Aorta (tissue), 5 donors: ENCODE measurements around the gene SLC35A1. TPM values are rescaled to one million over a fixed set of nuclear protein-coding genes. Genes with fewer than 3 reads are reported as not detected.

Experiments used
- ATAC-seq: fragments of 200-7000 bp; cut with Tn5 transposase; one replicate; pipeline ENCODE4 v1.9.1; 2022; ENCODE audit warnings: moderate library complexity; ENCODE audit not compliant: low FRiP score
- DNase-seq, 2 donors: peaks; one replicate each; pipeline ENCODE4 v3.0.0-alpha.2; 2020
- H3K27ac ChIP-seq, 2 donors: one replicate each; pipeline ENCODE4 v1.5.1; 2013; ENCODE audit warnings: low read length in 2 of 2, mild to moderate bottlenecking in 2 of 2, moderate library complexity in 2 of 2, control low read depth in 1 of 2, inconsistent platforms in 1 of 2, low read depth in 1 of 2
- H3K27me3 ChIP-seq, 2 donors: one replicate each; pipeline ENCODE4 v1.6.1; 2013; ENCODE audit warnings: control low read depth in 1 of 2, low read length in 1 of 2, mild to moderate bottlenecking in 1 of 2, moderate library complexity in 1 of 2; ENCODE audit not compliant: insufficient read depth in 2 of 2, control insufficient read depth in 1 of 2
- H3K36me3 ChIP-seq, 2 donors: one replicate each; pipeline ENCODE4 v1.6.1; 2013; ENCODE audit warnings: control low read depth in 1 of 2, low read length in 1 of 2, mild to moderate bottlenecking in 1 of 2; ENCODE audit not compliant: insufficient read depth in 2 of 2, control insufficient read depth in 1 of 2
- H3K4me1 ChIP-seq, 2 donors: one replicate each; pipeline ENCODE4 v1.6.1; 2013; ENCODE audit warnings: low read length in 2 of 2, control low read depth in 1 of 2, mild to moderate bottlenecking in 1 of 2, moderate library complexity in 1 of 2; ENCODE audit not compliant: insufficient read depth in 2 of 2, control insufficient read depth in 1 of 2
- H3K4me3 ChIP-seq, 2 donors: one replicate each; pipeline ENCODE4 v1.5.1; 2013; ENCODE audit warnings: low read length in 2 of 2, control low read depth in 1 of 2, mild to moderate bottlenecking in 1 of 2
- H3K9me3 ChIP-seq: one replicate; pipeline ENCODE4 v1.6.1; 2013; ENCODE audit warnings: mild to moderate bottlenecking, low read length; ENCODE audit not compliant: control insufficient read depth
- WGBS, 2 donors: extraction: QIAGEN DNeasy Blood & Tissue Kit; methylation state at CpG; one replicate each; pipeline ENCODE4 v1.1.7; 2013; 5-methylcytosine and 5-hydroxymethylcytosine counted together
- intact Hi-C, 2 donors: fragments of 100-400 bp; cut with DNase I; formaldehyde crosslinking; loops; one replicate each; pipeline versions ENCODE4 v1.14.2 to v1.15.0; 2022
- polyA plus RNA-seq, 2 donors: library from polyadenylated mRNA; stranded (reverse); fragments of 200-250 nt; gene quantifications; one replicate each; pipeline ENCODE4 v1.2.3, GENCODE V29; 2013
- total RNA-seq, 2 donors: library from RNA; stranded (reverse); fragmentation: NEBNext Ultra II Directional; extraction: Animal tissue kit (Norgen Biotek cat#: 25700); gene quantifications; one replicate each; pipeline ENCODE4 v1.2.1, GENCODE V29; 2021
- donor health status: healthy with polysubstance abuse.
- donor health status: Bipolar disorder and iron deficiency.
- donor health status: DM: no; HTN: no; CAD: no.
- donor health status: DM: no; HTN: no; CAD: no.
- donor health status: DM: yes; HTN: yes; CAD: no.

Gene SLC35A1
- total and polyA plus RNA-seq, 4 donors, result 13.3 to 24.1 (median 17.5) TPM

DNA sequence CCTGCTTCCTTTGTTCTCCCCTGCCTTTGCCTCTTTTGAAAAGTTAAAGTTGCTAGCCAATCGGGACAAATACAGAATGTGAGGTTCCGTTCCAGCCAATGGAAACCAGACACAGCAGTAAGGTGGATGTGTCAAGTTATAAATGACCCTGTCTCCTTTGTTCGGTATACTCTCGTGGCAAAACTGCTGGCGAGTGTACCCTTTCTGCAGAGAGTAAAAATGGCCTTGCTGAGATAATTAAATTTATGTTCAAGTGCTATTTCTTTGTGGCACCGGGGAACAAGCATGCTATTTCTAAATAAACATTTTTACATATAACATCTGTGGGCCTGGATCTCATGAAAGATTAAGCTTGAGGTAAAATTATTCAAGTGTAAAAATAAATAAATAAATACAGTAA is 66.8 kb downstream of the SLC35A1 start:
- no peaks in the 10 kb centered on the region for H3K27me3 ChIP-seq
- peaks cover 4 to 5% of the 10 kb centered on the region in 2 donors for H3K36me3 ChIP-seq
- no peaks in the 10 kb centered on the region for H3K4me1 ChIP-seq
- ATAC-seq (no peak), DNase-seq (no peak)
- intact Hi-C loops, result no loop called here
- WGBS, 2 donors, result 98% methylated on average over 6 of the region's 6 CpGs
- H3K4me3 ChIP-seq, result no peak overlapping the region
- no peak overlapping the region for H3K27ac ChIP-seq
- H3K9me3 ChIP-seq, result no peaks in the 10 kb centered on the region

- ATAC-seq, result no peak
- Histone ChIP-seq H3K4me1 (no peaks in the 10 kb centered on the region), H3K4me3 (no peak overlapping the region), H3K36me3 (peaks cover 4 to 5% of the 10 kb centered on the region in 2 donors), H3K9me3 (no peaks in the 10 kb centered on the region), H3K27me3 (no peaks in the 10 kb centered on the region), H3K27ac (no peak overlapping the region)
- no peak for DNase-seq
- WGBS, 2 donors, result 63 to 71% methylated on average over 4 of the region's 4 CpGs
- intact Hi-C loops, result no loop called here
Measured at GRCh38 chr6:87540539-87540938, 67.8 kb downstream of the SLC35A1 start.

GRCh38 chr6:87541041-87541440 is 68.3 kb downstream of the SLC35A1 start:
- 95 to 97% methylated on average over 1 of the region's 1 CpG for WGBS, 2 donors
- intact Hi-C loops, result no loop called here
- ATAC-seq (no peak), DNase-seq (no peak)
- H3K27me3 ChIP-seq, result no peaks in the 10 kb centered on the region
- no peaks in the 10 kb centered on the region for H3K9me3 ChIP-seq
- no peak overlapping the region for H3K4me3 ChIP-seq
- H3K4me1 ChIP-seq, result no peaks in the 10 kb centered on the region
- no peak overlapping the region for H3K27ac ChIP-seq
- H3K36me3 ChIP-seq, result peaks cover 4 to 5% of the 10 kb centered on the region in 2 donors

DNA sequence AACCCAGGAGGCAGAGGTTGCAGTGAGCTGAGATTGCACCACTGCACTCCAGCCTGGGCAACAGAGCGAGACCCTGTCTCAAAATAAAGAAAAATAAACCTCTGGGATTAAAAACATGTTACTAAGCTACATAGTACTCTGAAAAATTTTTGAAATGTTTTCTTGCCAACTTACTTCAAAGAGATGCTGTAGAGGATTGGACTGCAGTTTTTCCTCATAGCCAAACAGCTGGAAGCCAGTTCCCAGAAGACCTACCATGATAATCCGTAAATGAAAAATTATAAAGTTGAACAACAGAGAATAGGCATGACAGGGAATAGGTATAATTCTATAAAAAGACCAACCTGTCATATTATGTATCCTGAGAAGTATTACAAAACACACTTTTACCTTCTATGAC is 69.0 kb downstream of the SLC35A1 start:
- intact Hi-C loops, result no loop called here
- Histone ChIP-seq H3K27me3 (no peaks in the 10 kb centered on the region), H3K4me3 (no peak overlapping the region), H3K36me3 (peaks cover 5 to 6% of the 10 kb centered on the region in 2 donors), H3K9me3 (no peaks in the 10 kb centered on the region), H3K27ac (no peak overlapping the region), H3K4me1 (no peaks in the 10 kb centered on the region)
- ATAC-seq (no peak), DNase-seq (no peak)
- 27 to 41% methylated on average over 2 of the region's 2 CpGs for WGBS, 2 donors

DNA sequence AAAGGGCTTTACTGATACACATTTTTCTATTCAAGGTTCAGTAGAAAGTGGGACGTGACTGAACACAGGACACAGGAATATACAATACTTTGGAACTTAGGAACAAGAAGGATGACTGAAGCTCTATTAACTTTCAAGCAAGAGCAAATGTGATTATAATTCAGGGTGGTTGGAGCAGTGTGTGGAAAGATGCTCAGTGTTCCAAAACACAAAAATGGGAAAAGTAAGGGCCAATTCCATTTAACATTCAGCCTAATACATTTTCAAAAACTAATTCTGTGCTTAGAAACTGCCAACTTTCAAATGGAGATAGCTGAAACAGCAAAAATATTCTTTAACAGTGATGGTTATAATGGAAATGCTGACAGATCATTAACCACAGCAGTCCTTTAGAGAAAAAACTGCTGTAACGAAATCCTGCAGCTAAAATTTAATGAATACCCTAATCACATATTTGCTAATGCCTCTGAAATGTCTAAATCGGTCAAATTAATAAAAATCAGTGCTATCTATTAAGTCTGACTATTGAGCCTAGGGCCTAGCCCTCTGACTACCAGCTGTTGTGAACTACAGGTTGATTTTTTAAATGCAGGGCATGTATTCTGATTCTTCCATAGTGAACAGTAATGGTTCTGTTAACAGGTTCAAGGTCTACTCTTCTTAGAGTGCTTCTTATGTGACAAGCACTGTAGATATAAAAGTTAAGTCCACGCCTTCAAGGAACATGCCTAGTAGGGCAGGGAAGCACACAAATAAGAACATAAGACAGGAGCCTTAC is 71.1 kb downstream of the SLC35A1 start:
- no peak overlapping the region for H3K4me3 ChIP-seq
- H3K9me3 ChIP-seq, result no peaks in the 10 kb centered on the region
- ATAC-seq (no peak), DNase-seq (no peak)
- H3K27me3 ChIP-seq, result no peaks in the 10 kb centered on the region
- peaks cover 5 to 6% of the 10 kb centered on the region in 2 donors for H3K36me3 ChIP-seq
- no peaks in the 10 kb centered on the region for H3K4me1 ChIP-seq
- H3K27ac ChIP-seq, result no peak overlapping the region
- WGBS, 2 donors, result 95 to 96% methylated on average over 4 of the region's 4 CpGs
- intact Hi-C loops, result no loop called here

- intact Hi-C loops, result no loop called here
- DNase-seq (no peak), ATAC-seq (no peak)
- no peaks in the 10 kb centered on the region for H3K9me3 ChIP-seq
- WGBS, 2 donors, result 93 to 95% methylated on average over 1 of the region's 1 CpG
- H3K27me3 ChIP-seq, result no peaks in the 10 kb centered on the region
- no peak overlapping the region for H3K4me3 ChIP-seq
- no peaks in the 10 kb centered on the region for H3K4me1 ChIP-seq
- no peak overlapping the region for H3K27ac ChIP-seq
- H3K36me3 ChIP-seq, result peaks cover 5 to 6% of the 10 kb centered on the region in 2 donors
Measured at GRCh38 chr6:87544474-87544735, 71.6 kb downstream of the SLC35A1 start.

- Histone ChIP-seq H3K9me3 (no peaks in the 10 kb centered on the region), H3K27me3 (no peaks in the 10 kb centered on the region), H3K27ac (no peak overlapping the region), H3K4me3 (no peak overlapping the region), H3K36me3 (peaks cover 0 to 9% of the 10 kb centered on the region in 2 donors), H3K4me1 (no peaks in the 10 kb centered on the region)
- WGBS, 2 donors, result 79% methylated on average over 2 of the region's 2 CpGs
- intact Hi-C loops, result no loop called here
- DNase-seq (no peak), ATAC-seq (no peak)
Measured at GRCh38 chr6:87551799-87552198, 79.0 kb downstream of the SLC35A1 start.

- H3K4me3 ChIP-seq, result no peak overlapping the region
- no peak for DNase-seq
- no peaks in the 10 kb centered on the region for H3K9me3 ChIP-seq
- H3K4me1 ChIP-seq, result no peaks in the 10 kb centered on the region
- ATAC-seq, result no peak
- H3K27ac ChIP-seq, result no peak overlapping the region
- H3K36me3 ChIP-seq, result peaks cover 0 to 9% of the 10 kb centered on the region in 2 donors
- no peaks in the 10 kb centered on the region for H3K27me3 ChIP-seq
- intact Hi-C loops, result no loop called here
- WGBS, 2 donors, result 84 to 97% methylated on average over 4 of the region's 4 CpGs
Measured at GRCh38 chr6:87553159-87553765, 80.5 kb downstream of the SLC35A1 start.

- Histone ChIP-seq H3K27ac (no peak overlapping the region), H3K36me3 (peaks cover 0 to 11% of the 10 kb centered on the region in 2 donors), H3K27me3 (no peaks in the 10 kb centered on the region), H3K4me3 (no peak overlapping the region), H3K9me3 (no peaks in the 10 kb centered on the region), H3K4me1 (no peaks in the 10 kb centered on the region)
- ATAC-seq, result no peak
- DNase-seq, result no peak
- intact Hi-C loops, result no loop called here
Measured at GRCh38 chr6:87555506-87555905, 82.7 kb downstream of the SLC35A1 start.
